ENCODE data around the gene KIR2DL4. TPM values are rescaled to one million over a fixed set of nuclear protein-coding genes. Genes with fewer than 3 reads are reported as not detected.
"Not testable (repeated sequence)": the region's sequence is repeated elsewhere in the genome, so short reads cannot be mapped to it uniquely, and the experiment has no call there.

KIR2DL4 gene
- total RNA-seq, 1 donor from 2014 or later = not detected

DNA sequence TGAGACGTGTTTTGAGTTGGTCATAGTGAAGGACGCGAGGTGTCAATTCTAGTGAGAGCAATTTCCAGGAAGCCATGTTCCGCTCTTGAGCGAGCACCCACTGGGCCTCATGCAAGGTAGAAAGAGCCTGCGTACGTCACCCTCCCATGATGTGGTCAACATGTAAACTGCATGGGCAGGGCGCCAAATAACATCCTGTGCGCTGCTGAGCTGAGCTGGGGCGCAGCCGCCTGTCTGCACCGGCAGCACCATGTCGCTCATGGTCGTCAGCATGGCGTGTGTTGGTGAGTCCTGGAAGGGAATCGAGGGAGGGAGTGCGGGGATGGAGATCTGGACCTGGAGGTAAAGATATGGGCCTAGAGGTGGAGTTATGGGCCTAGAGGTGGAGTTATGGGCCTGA is 12.8 kb downstream of the KIR2DL4 start, which contains the start of gene KIR3DL1:
TSS of gene KIR3DL1 (plus strand) at position 218 of the 400 bp plus-strand sequence.
- H3K4me1 Mint-ChIP-seq (ENCODE audit: low read depth); H3K4me3 Mint-ChIP-seq (ENCODE audit: low read depth); H3K27me3 Mint-ChIP-seq (ENCODE audit: low read depth); H3K36me3 Mint-ChIP-seq (ENCODE audit: low read depth); H3K27ac Mint-ChIP-seq; DNase-seq (ENCODE audit: low spot score); intact Hi-C loops (cut with micrococcal nuclease); H3K9me3 Mint-ChIP-seq: not testable (repeated sequence)

DNA sequence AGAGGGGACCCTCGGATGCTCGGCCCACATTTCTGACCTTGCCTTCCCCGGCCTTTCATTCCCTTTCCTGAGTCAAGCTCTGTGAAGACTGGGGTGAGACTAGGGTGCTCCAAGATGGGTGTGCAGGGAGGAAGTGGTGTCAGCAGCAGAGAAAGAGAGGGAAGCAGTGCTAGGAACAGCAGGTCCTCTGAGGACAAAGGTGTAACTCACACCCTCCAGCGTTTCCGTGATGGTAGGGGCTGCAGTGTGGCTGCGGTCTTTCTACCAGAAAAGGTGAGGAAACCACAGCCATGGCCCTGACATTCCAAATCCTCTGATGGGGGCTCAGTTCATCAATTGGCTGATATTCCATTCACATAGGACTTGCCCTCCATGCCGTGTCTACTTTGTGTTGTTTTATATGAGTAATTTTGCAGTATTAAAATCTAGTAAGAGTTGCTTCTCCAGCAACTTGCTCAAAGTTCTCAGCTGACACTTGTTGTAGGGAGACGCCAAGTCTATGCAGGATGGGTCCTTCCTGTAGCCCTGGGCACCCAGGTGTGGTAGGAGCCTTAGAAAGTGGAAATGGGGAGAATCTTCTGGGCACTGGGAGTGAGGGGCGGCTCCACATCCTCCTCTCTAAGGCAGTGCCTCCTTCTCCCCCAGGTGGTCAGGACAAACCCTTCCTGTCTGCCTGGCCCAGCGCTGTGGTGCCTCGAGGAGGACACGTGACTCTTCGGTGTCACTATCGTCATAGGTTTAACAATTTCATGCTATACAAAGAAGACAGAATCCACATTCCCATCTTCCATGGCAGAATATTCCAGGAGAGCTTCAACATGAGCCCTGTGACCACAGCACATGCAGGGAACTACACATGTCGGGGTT is 14.5 kb downstream of the KIR2DL4 start:
- no peak overlapping the region for H3K4me3 Mint-ChIP-seq (ENCODE audit: low read depth)
- no peaks in the 10 kb centered on the region for H3K36me3 Mint-ChIP-seq (ENCODE audit: low read depth)
- H3K27ac Mint-ChIP-seq = no peak overlapping the region
- H3K27me3 Mint-ChIP-seq (ENCODE audit: low read depth) = no peaks in the 10 kb centered on the region
- DNase-seq (ENCODE audit: low spot score) = no peak
- no peaks in the 10 kb centered on the region for H3K4me1 Mint-ChIP-seq (ENCODE audit: low read depth)
- no peaks in the 10 kb centered on the region for H3K9me3 Mint-ChIP-seq
- intact Hi-C loops (cut with micrococcal nuclease) = no loop called here

DNA sequence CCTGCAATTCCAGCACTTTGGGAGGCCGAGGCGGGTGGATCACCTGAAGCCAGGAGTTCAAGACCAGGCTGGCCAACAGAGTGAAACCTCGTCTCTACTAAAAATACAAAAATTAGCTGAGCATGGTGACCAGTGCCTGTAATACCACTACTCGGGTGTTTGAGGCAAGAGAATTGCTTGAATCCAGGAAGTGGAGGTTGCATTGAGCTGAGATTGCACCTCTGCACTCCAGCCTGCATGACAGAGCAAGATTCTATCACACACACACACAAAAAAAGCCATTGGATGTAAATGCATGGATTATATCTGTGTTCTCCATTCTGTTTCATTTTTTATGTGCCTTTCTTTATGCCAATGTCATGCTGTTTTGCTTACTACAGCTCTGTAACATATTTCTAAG is 21.0 kb downstream of the KIR2DL4 start:
- H3K4me3 Mint-ChIP-seq (ENCODE audit: low read depth); H3K36me3 Mint-ChIP-seq (ENCODE audit: low read depth); H3K9me3 Mint-ChIP-seq; H3K27ac Mint-ChIP-seq; H3K27me3 Mint-ChIP-seq (ENCODE audit: low read depth); intact Hi-C loops (cut with micrococcal nuclease); DNase-seq (ENCODE audit: low spot score); H3K4me1 Mint-ChIP-seq (ENCODE audit: low read depth): not testable (repeated sequence)

DNA sequence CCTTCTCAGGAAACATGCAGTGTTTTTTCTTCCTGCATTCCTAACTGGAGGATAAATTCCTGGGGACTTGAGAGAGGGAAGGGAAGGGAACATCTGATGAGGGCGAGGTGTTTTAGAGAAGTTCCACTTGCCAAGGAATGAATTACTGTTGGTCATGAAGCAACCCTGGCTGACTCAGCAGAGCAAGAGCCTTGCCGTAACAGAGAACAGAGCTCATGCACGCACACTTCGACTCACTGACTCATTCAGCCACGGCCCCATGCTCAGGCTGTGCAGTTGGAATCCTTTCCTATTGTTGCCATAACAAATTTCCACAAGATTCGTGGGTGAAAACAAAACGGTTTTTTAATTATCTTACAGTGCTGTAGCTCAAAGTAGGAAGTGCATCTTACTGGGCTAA is 21.9 kb downstream of the KIR2DL4 start:
- H3K9me3 Mint-ChIP-seq; H3K36me3 Mint-ChIP-seq (ENCODE audit: low read depth); intact Hi-C loops (cut with micrococcal nuclease); DNase-seq (ENCODE audit: low spot score); H3K4me3 Mint-ChIP-seq (ENCODE audit: low read depth); H3K27ac Mint-ChIP-seq; H3K27me3 Mint-ChIP-seq (ENCODE audit: low read depth); H3K4me1 Mint-ChIP-seq (ENCODE audit: low read depth): not testable (repeated sequence)

DNA sequence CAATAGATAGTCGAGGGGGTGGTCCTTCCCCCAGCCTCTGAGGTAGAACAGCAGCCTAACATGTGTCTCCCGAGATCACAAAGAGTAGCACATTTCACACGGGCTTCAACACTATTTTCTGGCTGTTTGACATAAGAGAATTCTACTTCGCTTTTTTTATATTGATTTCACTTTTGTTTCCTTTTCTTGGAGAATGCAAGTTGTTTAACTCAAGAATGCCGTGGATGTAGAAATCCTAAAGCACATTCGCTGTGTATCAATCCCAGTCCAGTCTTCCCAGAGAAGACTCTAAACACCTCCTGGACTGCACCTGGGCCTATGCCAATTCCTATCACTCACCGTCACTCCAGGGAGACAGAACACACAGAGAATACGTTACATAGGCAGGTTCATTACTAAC is 24.7 kb downstream of the KIR2DL4 start:
- DNase-seq (ENCODE audit: low spot score); H3K27me3 Mint-ChIP-seq (ENCODE audit: low read depth); H3K36me3 Mint-ChIP-seq (ENCODE audit: low read depth); H3K4me3 Mint-ChIP-seq (ENCODE audit: low read depth); intact Hi-C loops (cut with micrococcal nuclease); H3K9me3 Mint-ChIP-seq; H3K4me1 Mint-ChIP-seq (ENCODE audit: low read depth); H3K27ac Mint-ChIP-seq: not testable (repeated sequence)

DNA sequence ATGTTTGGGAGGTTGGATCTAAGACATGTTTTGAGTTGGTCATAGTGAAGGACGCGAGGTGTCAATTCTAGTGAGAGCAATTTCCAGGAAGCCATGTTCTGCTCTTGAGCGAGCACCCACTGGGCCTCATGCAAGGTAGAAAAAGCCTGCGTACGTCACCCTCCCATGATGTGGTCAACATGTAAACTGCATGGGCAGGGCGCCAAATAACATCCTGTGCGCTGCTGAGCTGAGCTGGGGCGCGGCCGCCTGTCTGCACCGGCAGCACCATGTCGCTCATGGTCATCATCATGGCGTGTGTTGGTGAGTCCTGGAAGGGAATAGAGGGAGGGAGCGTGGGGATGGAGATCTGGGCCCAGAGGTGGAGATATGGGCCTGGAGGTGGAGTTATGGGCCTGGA is 29.1 kb downstream of the KIR2DL4 start, which contains the start of gene KIR2DS4:
TSS of gene KIR2DS4 (plus strand) at position 181 of the 400 bp plus-strand sequence.
- H3K36me3 Mint-ChIP-seq (ENCODE audit: low read depth); DNase-seq (ENCODE audit: low spot score); H3K27ac Mint-ChIP-seq; H3K4me3 Mint-ChIP-seq (ENCODE audit: low read depth); H3K9me3 Mint-ChIP-seq; H3K27me3 Mint-ChIP-seq (ENCODE audit: low read depth); intact Hi-C loops (cut with micrococcal nuclease); H3K4me1 Mint-ChIP-seq (ENCODE audit: low read depth): not testable (repeated sequence)

DNA sequence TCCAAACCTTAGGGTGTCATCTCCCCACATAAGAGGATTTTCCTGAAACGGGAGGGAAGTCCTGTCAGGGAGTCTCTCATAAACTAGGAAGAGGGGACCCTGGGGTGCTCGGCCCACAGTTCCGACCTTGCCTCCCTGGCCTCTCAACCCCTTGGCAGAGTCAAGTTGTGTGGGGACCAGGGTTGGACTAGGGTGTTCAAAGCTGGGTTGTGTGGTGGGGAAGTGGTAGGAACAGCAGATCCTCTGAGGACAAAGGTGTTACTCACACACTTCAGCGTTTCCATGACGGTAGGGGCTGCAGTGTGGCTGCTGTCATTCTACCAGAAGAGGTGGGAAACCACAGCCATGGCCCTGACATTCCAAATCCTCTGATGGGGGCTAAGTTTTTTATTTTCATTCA is 31.7 kb downstream of the KIR2DL4 start:
- H3K36me3 Mint-ChIP-seq (ENCODE audit: low read depth); H3K4me3 Mint-ChIP-seq (ENCODE audit: low read depth); H3K27me3 Mint-ChIP-seq (ENCODE audit: low read depth); DNase-seq (ENCODE audit: low spot score); H3K27ac Mint-ChIP-seq; intact Hi-C loops (cut with micrococcal nuclease); H3K9me3 Mint-ChIP-seq; H3K4me1 Mint-ChIP-seq (ENCODE audit: low read depth): not testable (repeated sequence)

DNA sequence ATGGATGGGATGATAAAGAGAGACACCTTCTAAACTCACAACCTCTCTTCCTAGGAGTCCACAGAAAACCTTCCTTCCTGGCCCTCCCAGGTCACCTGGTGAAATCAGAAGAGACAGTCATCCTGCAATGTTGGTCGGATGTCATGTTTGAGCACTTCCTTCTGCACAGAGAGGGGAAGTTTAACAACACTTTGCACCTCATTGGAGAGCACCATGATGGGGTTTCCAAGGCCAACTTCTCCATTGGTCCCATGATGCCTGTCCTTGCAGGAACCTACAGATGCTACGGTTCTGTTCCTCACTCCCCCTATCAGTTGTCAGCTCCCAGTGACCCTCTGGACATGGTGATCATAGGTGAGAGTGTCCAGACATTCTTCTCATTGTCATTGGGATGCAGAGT is 34.1 kb downstream of the KIR2DL4 start:
- intact Hi-C loops (cut with micrococcal nuclease); H3K36me3 Mint-ChIP-seq (ENCODE audit: low read depth); H3K27me3 Mint-ChIP-seq (ENCODE audit: low read depth); H3K9me3 Mint-ChIP-seq; H3K4me1 Mint-ChIP-seq (ENCODE audit: low read depth); H3K27ac Mint-ChIP-seq; DNase-seq (ENCODE audit: low spot score); H3K4me3 Mint-ChIP-seq (ENCODE audit: low read depth): not testable (repeated sequence)

DNA sequence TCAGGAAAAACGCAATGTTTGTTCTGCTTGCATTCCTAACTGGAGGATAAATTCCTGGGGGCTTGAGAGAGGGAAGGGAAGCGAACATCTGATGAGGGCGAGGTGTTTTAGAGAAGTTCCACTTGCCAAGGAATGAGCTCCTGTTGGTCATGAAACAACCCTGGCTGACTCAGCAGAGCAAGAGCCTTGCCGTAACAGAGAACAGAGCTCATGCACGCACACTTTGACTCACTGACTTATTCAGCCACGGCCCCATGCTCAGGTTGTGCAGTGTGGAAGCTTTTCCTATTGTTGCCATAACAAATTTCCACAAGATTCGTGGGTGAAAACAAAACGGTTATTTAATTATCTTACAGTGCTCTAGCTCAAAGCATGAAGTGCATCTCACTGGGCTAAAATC is 39.8 kb downstream of the KIR2DL4 start:
- H3K4me1 Mint-ChIP-seq (ENCODE audit: low read depth); H3K27me3 Mint-ChIP-seq (ENCODE audit: low read depth); H3K27ac Mint-ChIP-seq; H3K4me3 Mint-ChIP-seq (ENCODE audit: low read depth); H3K36me3 Mint-ChIP-seq (ENCODE audit: low read depth); intact Hi-C loops (cut with micrococcal nuclease); H3K9me3 Mint-ChIP-seq; DNase-seq (ENCODE audit: low spot score): not testable (repeated sequence)

DNA sequence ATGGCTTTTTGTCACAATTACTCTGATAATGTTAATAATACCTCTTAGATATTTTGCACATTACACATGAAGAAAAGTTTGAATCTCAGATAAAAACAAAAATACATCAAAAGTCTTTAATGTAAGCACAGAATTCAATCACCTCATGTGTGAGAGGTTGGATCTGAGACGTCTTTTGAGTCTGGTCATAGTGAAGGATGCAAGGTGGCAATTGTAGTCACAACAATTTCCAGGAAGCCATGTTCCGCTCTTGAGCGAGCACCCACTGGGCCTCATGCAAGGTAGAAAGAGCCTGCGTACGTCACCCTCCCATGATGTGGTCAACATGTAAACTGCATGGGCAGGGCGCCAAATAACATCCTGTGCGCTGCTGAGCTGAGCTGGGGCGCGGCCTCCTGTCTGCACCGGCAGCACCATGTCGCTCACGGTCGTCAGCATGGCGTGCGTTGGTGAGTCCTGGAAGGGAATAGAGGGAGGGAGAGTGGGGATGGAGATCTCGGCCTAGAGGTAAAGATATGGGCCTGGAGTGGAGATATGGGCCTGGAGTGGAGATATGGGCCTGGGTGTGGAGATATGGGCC is 46.7 kb downstream of the KIR2DL4 start, which contains the start of gene KIR3DL2:
TSS of gene KIR3DL2 (plus strand) at position 383 of the 580 bp plus-strand sequence. CDS start at position 416, 33 bp downstream.
- not testable (repeated sequence) for H3K27me3 Mint-ChIP-seq (ENCODE audit: low read depth)

DNA sequence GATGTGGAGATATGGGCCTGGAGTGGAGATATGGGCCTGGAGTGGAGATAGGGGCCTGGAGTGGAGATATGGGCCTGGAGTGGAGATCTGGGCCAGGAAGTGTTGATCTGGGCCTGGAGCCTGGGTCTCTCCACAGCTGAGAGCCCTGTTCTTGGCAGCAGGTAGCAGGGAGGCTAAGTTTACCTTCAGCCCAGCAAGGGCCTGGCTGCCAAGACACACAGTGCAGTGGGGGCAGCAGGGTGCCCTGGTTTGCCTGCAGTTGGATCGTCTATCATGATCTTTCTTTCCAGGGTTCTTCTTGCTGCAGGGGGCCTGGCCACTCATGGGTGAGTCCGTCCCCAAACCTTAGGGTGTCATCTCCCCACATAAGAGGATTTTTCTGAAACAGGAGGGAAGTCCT is 47.5 kb downstream of the KIR2DL4 start:
- no peaks in the 10 kb centered on the region for H3K4me1 Mint-ChIP-seq (ENCODE audit: low read depth)
- H3K9me3 Mint-ChIP-seq = no peaks in the 10 kb centered on the region
- no peak overlapping the region for H3K27ac Mint-ChIP-seq
- no peaks in the 10 kb centered on the region for H3K27me3 Mint-ChIP-seq (ENCODE audit: low read depth)
- H3K36me3 Mint-ChIP-seq (ENCODE audit: low read depth) = no peaks in the 10 kb centered on the region
- intact Hi-C loops (cut with micrococcal nuclease) = no loop called here
- H3K4me3 Mint-ChIP-seq (ENCODE audit: low read depth) = no peak overlapping the region
- no peak for DNase-seq (ENCODE audit: low spot score)

More for the DNA sequence above, 46.7 kb downstream of the KIR2DL4 start, which contains the start of gene KIR3DL2:
- H3K27ac Mint-ChIP-seq; intact Hi-C loops (cut with micrococcal nuclease); H3K4me1 Mint-ChIP-seq (ENCODE audit: low read depth); DNase-seq (ENCODE audit: low spot score); H3K9me3 Mint-ChIP-seq; H3K36me3 Mint-ChIP-seq (ENCODE audit: low read depth); H3K4me3 Mint-ChIP-seq (ENCODE audit: low read depth): not testable (repeated sequence)

DNA sequence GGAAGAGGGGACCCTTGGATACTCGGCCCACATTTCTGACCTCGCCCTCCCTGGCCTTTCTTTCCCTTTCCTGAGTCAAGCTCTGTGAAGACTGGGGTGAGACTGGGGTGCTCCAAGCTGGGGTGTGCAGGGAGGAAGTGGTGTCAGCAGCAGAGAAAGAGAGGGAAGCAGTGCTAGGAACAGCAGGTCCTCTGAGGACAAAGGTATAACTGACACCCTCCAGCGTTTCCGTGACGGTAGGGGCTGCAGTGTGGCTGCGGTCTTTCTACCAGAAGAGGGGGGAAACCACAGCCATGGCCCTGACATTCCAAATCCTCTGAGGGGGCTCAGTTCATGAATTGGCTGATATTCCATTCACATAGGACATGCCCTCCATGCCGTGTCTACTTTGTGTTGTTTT is 47.9 kb downstream of the KIR2DL4 start:
- Mint-ChIP-seq H3K27me3 (ENCODE audit: low read depth) (no peaks in the 10 kb centered on the region), H3K36me3 (ENCODE audit: low read depth) (no peaks in the 10 kb centered on the region), H3K4me3 (ENCODE audit: low read depth) (no peak overlapping the region), H3K9me3 (no peaks in the 10 kb centered on the region), H3K27ac (no peak overlapping the region), H3K4me1 (ENCODE audit: low read depth) (no peaks in the 10 kb centered on the region)
- DNase-seq (ENCODE audit: low spot score) = no peak
- intact Hi-C loops (cut with micrococcal nuclease) = no loop called here

DNA sequence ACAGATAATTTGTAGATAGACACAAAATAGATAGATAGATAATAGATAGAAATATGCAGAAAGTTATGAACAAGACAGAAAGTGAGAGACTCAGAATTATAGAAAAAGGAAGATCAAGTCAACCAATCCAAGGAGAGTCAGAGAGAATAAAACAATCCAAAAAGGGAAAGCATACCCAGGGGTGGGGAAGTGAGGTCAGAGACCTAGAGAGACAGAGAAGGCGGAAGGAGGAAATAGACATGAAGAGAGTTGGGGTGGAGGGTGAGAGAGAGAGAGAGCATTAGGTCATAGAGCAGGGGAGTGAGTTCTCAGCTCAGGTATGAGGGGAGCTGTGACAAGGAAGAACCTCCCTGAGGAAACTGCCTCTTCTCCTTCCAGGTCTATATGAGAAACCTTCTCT is 51.8 kb downstream of the KIR2DL4 start:
- H3K27me3 Mint-ChIP-seq (ENCODE audit: low read depth); DNase-seq (ENCODE audit: low spot score); H3K9me3 Mint-ChIP-seq: not testable (repeated sequence)

More for the DNA sequence above, 51.8 kb downstream of the KIR2DL4 start:
- intact Hi-C loops (cut with micrococcal nuclease); H3K4me1 Mint-ChIP-seq (ENCODE audit: low read depth); H3K4me3 Mint-ChIP-seq (ENCODE audit: low read depth); H3K27ac Mint-ChIP-seq; H3K36me3 Mint-ChIP-seq (ENCODE audit: low read depth): not testable (repeated sequence)

Measured in activated T-helper 2 cell treated with anti-CD3 and anti-CD28 coated beads, Interferon-gamma antibody, Interleukin-2, Interleukin-4, amounts not matched to agents 10 μg/mL and 5 μg/mL and 100 μg/mL, durations not matched to agents 14 hours and 24 hours and 36 hours (primary cell).